Activated CD4-positive, alpha-beta T cell treated with anti-CD3 and anti-CD28 coated beads, Interleukin-2, amount 50 U/mL, for 24 hours (primary cell): ENCODE results near the gene CCDC146.

Experiments
- DNase-seq, 2 donors: peaks; one replicate each; pipeline ENCODE4 v3.0.0-alpha.2; 2020; ENCODE audit warnings: low read depth in 1 of 2, low spot score in 1 of 2

The CCDC146 gene

DNA sequence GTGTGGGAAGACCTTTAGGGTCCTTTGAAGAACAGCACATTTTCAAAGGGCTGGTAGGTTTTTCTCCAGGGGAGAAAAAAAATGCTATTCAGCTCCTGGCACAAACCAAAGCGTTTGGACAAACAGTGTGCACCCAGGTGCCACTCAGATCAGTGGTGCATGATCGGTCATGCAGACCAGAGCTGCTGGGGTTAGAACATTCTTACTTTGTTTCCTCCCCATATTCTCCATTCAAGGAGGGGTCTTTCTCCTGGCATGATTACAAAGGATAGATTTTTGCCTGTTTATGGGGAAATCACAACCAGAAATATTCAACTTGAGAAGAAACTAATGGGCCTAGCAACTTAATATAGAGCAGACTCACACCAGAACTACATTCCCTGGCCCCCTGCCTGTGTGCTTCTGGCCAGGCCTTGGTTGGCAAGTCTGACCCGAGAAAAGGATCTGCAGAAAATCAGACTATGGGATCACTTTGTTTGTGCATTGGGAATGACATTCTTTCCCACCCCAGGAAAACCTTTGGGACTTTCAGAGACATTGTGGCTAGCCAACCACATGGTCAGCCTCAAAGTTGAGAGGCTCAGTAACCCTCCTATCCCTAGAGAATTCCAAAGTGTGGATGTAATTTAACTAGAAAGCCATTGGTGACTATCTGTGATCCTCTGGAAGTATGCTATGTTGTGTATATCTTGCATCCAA lies 159.5 kb downstream of the CCDC146 start:
- DNase-seq = no peak

- DNase-seq = no peak
Observed at GRCh38 chr7:77282897-77283296, 160.5 kb downstream of the CCDC146 start.

DNA sequence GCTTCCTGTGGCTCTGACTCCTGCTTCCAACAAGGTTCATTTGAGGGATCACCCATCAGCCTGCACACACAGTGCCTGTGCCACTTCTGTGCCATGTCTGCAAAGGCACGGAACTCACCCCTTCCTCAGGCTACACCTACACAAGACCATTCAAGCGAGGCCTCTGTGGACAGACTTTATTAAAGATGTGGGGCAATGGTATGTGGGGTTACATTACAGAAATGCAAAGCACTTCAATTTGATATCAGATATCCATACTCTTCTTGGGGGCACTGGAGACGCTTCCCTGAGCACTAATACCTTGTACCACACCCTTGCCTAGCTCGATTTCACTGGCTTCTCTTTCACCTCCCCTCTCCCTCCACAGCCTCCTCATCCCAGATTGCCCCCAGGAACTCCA lies 161.6 kb downstream of the CCDC146 start:
- no peak for DNase-seq

DNA sequence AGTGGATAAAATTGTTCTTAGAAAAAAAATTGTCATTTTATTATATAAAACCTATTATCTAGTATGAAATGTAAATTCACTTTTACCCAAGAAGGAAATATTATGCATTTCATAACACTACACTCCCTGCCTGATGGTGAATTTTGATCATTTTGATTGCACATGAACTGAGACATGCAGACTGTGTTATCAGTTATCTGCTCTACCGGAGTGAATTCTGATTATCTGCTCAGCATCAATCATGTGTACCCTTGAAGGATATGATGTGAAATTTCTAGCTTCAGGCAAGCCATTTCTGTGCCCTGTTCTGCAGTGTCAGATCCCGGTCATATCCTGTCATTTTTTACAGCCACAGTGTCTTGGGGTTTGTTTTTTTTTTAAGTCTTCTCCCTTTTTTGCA lies 162.2 kb downstream of the CCDC146 start:
- DNase-seq = no peak

- DNase-seq = no peak
Observed at GRCh38 chr7:77288676-77289320, 166.4 kb downstream of the CCDC146 start.

DNA sequence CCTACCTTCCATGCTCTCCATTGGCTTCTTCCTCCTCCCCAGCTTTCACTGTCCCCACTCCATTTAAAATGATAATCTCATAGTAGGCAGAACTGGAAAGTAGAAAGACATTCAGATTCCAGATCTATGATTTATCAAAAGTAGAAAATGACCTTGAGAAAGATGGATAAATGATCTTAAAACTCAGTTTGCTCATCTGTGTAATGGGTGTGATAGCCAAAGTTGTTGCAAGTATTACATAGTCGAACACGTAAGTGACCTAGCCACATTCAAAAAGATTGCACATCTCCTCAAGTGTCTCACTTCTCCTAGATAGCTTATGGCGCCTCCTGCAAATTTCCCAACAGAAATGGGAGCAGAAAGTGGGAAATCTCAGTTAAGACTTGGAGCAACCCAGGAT lies 167.0 kb downstream of the CCDC146 start:
- DNase-seq = no peak

- DNase-seq = no peak
Observed at GRCh38 chr7:77290425-77290824, 168.0 kb downstream of the CCDC146 start.

DNA sequence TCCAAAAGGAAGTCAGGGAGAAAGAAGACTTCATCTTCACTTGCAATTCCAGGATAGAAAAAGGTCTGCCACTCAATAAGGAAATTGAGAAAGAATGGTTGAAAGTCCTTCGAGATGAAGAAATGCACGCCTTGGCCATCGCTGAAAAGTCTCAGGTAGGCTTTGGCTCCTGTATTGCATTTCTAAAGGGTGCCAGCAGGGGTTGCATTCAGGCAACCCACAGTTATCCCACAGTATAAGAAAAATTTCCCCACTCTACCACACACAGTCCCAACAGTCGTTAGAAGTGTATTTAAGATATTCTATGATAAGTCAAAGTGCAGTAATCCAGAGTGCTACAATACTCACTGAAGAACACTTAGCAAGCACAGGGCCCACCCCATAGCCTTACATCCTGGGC lies 170.6 kb downstream of the CCDC146 start:
- DNase-seq = no peak

DNA sequence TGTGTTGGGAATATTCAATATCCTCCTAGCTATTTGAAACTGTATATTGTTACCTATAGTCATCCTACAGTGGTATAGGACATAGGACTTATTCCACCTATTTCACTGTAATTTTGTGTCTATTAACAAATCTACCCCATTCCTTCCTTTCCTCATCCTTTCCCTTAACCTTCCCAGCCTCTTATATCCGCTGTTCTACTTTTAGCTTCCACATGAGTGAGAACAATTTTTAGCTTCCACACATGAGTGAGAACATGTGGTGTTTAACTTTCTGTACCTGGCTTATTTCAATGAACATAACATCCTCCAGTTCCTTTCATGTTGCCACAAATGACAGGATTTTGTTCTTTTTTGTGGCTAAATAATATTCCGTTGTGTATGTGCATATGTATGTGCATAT lies 173.1 kb downstream of the CCDC146 start:
- DNase-seq = no peak

DNA sequence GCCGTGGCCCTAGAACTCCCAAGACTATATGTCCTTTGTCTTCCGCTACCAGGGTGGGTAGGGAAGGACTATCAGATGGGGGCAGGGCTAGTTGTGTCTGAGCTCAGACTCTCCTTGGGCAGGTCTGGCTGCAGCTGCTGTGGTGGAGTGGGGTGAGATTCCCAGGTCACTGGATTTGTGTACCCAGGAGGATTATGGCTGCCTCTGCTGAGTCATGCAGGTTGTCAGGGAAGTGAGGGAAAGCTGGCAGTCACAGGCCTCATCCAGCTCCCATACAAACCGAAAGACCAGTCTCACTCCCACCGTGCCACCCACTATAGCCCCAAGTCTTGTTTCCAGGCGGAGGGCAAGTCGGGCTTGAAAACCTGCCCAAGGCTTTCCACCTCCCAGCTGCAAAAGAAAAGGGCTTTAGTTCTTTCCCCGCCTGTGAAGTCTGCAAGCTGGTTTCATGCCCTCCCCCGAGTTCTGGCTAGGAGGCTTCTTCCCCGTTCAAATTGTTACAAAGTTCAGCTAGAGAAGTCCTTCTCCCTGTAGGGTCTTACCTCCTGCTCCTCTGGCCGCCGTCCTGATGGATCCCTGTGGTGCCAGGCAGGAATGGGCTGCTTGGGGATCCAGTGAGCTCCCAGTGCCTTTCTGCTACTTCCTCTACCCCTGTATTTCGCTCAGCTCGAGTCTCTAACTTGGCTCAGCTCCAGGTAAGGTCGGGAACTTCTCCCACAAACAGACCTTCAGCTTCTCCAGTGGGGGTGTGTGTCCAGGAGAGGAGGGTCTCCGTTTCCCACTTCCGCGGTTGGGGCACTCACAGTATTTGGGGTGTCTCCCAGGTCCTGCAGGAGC lies 184.0 kb downstream of the CCDC146 start:
- DNase-seq = no peak

- no peak for DNase-seq
Observed at GRCh38 chr7:77308792-77309191, 186.4 kb downstream of the CCDC146 start.

GRCh38 chr7:77309714-77310220 lies 187.4 kb downstream of the CCDC146 start:
- no peak for DNase-seq

- no peak for DNase-seq
Observed at GRCh38 chr7:77310982-77311381, 188.6 kb downstream of the CCDC146 start.

- no peak for DNase-seq
Observed at GRCh38 chr7:77313085-77313484, 190.7 kb downstream of the CCDC146 start.

DNA sequence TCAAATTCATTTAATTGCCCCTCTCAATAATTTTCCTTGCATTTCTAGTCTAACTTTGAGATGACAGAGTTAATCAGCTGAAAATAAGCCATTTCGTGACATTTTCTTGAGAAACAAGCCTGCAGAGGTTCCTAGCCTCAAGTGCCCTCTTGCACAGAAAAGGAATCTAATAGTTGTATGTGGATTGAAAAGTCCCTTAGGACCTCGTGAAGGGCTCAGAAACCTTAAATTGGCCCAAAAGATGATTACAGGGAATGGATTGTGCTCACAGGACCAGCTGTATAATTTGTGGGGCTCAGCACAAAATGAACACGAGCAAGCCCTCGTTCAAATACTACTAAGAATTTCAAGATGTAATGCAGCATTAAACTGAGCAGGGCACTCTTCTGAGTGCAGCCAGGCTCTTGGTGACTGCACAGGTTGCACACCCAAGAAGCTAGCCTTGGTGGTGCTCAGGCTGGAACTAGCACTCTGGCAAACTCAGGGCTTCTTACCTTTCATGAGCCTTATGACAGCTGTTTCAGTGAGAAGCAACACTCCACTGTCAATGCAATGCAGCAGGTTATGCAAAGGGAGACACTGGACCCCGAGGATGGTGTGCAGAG lies 191.6 kb downstream of the CCDC146 start:
- no peak for DNase-seq

DNA sequence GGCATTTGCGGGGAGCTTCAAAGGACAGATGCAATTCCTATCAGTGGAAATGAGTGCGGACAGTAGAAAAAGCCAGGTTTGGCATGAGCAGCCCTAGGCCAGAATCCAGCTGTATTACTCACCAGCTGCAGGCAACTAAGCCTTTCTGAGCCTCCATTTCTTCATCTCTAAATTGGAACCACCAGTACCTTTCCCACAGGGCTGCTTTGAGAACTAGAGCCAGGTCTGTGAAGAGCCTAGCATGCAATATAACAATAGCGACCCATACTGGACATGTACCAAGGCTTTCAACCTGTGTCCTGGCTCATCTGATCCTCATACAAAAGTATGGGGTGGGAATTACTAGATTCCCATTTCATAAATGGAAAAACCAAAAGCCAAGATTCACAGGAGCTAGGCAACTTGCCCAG lies 192.8 kb downstream of the CCDC146 start:
- DNase-seq = no peak

- no peak for DNase-seq
Observed at GRCh38 chr7:77316219-77316978, 194.0 kb downstream of the CCDC146 start.

DNA sequence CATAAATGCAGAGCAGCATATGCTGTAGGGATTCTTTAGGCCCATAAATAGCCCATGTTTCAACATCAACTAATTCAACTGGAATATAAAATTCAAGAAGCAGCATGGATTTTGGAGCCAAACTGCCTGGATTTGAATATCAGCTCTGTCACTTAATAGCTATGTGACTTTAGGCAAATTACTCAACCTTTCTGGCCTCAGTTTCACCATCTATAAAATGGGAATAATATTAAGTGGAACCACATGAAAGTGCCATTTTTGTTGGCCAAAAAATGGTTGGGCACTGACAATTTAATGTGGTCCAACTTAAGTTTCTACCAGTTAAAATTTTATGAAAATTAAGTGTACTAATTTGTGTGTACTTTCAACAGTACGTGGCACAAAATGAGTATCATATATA lies 195.6 kb downstream of the CCDC146 start:
- no peak for DNase-seq

DNA sequence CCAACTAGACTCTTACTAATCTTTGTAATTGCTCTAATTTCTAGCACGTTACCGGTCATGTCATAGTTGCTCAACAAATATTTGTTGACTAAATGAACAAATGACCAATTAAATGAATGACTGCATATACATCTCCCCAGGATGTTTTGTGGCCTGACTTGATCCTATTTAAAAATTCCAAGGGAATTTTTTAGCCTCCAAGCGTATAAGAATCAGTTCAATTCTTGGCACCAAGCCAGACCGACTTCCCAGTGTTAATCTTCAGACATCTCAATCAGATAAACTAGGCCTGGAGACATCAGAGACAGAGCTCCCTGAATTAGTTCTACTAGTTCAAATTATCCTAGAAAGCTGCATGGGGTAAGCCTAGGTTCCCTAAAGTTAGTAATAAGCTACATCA lies 197.7 kb downstream of the CCDC146 start:
- DNase-seq = no peak

GRCh38 chr7:77320714-77321113 lies 198.3 kb downstream of the CCDC146 start:
- no peak for DNase-seq

DNA sequence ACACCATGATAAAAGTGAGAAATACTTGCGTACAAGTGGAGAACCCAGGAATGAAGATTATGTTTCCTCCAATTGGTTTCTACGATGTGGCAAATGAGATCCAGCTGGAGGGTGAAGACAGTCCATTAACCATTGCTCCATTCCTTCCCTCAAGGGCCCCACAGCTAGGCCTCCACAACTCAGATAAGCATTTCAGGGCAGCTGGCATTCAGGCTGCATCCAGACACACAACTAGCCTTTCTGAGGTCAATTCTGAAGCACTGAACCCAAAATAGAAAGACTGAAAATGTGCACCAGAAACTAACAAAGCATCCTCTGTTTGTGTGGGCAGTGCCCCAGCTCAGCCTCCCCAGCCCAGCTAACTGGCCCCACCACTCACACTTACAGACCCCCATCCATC lies 198.9 kb downstream of the CCDC146 start:
- DNase-seq = no peak
